GM19324 (cell line): ENCODE results near the gene HNRNPA1L2.
"Not testable (repeated sequence)": the region's sequence is repeated elsewhere in the genome, so short reads cannot be mapped to it uniquely, and the experiment has no call there.

Experiments used
- ATAC-seq: cut with Tn5 transposase; IDR thresholded peaks from one replicate; pipeline ENCODE4 v1.9.1; 2021; ENCODE audit warnings: mild to moderate bottlenecking, moderate library complexity; ENCODE audit not compliant: unreplicated experiment, low FRiP score

Gene HNRNPA1L2

DNA sequence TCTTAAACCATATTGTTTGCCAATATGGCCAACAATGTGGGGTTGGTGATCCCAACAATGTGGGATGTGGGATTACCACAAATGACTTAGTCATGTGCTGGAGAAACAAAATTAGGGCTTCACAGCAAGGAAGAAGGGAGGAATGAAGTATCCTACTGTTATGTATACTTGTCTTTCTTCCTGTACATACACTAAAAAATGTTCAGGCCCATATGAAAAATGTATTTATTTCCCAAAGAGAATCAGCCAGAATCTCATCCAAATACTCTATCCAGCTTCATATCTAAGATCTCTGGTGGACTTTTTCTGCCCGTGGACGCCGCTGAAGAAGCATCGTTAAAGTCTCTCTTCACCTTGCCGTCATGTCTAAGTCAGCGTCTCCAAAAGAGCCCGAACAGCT is at the start of gene HNRNPA1L2:
HNRNPA1L2 (plus strand) TSS at position 301 of the 400 bp plus-strand sequence; CDS start at position 363, 62 bp downstream.
- ATAC-seq = no peak

GRCh38 chr13:52593175-52593574 is 49.1 kb upstream of the HNRNPA1L2 start:
- ATAC-seq = not testable (repeated sequence)

DNA sequence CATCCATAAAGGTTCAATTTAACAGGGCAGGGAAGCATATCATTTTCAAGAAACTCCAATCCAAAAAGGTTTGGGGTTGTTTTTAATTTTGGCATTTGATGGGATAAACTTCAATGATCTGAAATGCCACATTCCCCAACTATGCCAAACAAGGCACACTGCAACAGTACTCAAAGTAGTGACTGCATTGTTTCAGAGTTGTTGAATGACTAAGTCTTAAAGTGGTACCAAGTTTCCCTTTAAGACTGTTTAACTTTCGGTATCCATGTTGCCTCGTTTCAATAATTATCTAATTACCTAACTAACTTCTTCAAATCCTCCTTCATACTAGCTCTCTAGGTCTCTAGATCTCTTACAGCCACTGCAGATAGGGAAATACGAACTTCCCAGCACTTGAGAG is 48.4 kb upstream of the HNRNPA1L2 start:
- not testable (repeated sequence) for ATAC-seq

DNA sequence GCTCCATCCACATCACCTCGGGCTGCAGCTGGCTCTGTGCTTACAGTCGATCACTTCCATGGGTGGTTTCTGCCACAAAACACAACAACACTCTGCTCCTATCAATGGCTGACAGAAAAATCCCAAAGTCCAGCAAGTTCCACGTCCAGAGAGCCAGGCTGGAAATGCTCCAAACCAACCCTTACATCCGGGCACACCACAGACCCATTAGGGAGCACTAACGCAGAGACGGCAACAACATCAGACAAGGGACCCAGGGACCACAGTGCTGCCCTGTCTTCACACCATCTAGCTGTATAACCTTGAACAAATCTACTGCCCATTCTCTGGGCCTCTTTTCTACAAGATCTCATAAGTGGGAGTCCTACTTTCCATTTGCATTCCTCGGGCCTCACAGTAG is 47.9 kb upstream of the HNRNPA1L2 start:
- ATAC-seq = not testable (repeated sequence)

GRCh38 chr13:52597676-52598075 is 44.6 kb upstream of the HNRNPA1L2 start:
- ATAC-seq = no peak

DNA sequence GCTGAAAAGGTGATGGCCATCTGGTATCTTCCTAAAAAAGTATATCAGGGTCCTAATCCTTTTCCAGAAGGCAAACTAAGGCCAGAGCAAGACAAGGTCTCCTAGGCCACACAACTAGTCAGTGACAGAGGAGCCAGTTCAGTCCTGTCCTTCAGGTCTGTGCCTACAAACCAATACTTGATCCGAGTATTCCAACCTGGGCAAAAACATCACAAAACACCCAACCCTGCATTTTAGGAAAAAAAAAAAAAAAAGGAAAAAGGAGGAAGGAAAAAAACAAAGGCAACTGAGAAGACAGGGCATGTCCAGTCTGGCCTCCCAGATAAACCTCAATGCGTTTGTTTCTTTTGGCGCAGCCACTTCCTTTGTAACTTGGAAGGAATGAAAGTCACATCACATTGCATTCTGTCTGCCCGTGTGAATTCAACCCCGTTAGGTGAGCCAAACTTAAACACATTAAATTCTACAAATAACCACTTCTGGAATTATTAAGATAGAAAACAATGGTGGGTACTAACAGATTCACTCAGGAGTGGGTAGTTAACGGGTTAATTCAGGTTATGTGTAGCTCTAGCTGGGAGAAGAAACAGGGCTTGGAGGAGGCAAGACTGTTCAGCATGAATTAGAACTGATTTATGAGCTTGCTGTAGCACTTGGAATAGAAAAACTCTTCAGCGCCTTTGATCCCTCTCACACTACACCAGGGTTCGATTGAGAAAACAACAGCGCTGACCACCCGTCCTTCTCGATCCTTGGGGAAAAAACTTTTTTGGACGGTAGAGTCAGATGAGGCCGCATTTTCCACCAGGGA is 43.0 kb upstream of the HNRNPA1L2 start:
- no peak for ATAC-seq

DNA sequence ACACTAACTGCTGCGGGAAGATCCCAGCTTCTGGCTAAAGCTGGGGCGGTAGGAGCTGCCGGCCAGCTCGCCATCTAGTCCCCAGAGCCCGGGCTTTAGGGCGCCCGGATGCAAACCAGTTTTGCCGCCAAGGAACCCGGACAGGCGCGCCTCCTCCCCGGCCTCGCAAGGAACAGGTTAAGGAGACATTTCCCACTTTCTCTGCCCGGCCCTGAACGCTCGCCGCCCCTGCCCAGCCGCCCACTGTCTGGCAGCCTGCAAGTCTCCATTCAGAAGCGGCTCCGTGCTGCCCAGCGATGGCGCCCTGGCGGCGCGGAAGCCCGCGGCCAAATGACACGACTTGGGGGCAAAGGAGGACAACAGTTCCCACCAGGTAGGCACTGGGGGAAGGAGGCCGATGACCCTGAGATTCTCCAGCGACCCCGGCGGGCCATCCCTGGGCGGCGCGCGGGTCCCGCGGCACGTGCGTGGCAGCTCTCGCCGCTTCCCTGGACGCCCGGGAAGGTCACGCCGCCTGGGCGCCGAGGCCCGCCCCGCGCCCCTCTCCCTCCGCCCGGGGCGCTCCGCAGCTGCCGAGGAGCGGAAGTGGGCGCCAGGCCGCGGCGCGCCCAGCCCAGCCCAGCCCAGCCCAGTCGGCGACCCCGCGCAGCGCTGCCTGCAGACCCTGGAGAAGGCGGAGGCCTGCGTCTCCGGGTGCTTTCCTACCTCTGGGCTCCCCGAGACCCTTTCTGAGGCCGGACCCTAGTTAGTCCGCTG is 42.2 kb upstream of the HNRNPA1L2 start:
- no peak for ATAC-seq

- no peak for ATAC-seq
Observed at GRCh38 chr13:52600666-52601065, 41.6 kb upstream of the HNRNPA1L2 start.

DNA sequence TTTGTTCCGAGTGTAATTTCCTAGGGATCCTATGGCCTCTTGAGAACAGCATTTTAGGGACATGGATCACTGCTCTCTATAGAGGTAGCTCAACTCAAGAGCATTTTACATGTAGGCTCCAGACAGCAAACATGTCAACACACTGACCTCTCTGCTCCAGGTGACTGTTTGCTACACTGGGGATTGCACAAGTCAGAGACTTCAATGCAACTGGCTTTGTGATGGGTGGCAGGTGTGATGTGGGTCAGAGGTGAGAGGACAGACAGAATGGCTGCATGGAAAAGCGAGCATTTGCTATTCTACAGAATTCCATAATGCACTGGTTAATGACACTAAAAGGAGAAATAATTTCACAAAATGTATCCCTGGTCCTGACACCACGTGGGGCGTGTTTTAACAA is 38.9 kb upstream of the HNRNPA1L2 start:
- not testable (repeated sequence) for ATAC-seq

DNA sequence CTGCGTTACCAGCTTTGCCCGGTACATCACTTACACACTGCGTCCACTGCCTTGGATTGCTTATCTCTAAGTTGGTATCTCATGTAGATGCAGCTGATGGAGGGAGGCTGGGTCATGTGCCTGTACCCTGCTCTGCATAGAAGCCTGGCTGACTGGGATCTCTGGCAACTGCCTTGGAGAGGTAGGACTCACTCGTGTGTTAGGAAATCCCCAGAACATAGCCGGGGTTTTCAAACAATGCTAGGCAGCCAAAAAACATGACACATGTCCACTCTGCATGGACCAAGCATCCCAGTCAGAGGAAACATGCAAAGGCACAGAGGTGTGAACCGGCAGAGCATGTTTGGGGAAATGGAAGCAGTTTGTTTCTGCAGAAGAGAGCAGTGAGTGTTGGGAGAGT is 36.1 kb upstream of the HNRNPA1L2 start:
- ATAC-seq = not testable (repeated sequence)

DNA sequence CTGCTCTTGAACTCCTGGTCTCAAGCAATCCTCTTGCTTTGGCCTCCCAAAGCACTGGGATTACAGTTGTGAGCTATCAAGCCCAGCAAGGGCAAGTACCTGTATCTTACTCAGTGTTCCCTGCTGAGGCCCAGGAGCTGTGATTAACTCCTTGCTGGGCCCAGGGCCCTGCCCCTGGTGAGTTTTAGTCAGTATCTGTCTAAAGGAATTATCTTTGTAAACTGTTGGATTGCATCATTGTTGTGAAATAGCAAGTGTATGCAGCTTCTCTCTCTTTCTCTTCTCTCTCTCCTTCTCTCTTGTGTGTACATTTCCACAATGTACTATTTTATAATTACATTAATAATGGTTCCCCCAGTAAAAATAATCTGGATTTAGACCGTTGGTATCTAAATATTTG is 35.4 kb upstream of the HNRNPA1L2 start:
- ATAC-seq = not testable (repeated sequence)

DNA sequence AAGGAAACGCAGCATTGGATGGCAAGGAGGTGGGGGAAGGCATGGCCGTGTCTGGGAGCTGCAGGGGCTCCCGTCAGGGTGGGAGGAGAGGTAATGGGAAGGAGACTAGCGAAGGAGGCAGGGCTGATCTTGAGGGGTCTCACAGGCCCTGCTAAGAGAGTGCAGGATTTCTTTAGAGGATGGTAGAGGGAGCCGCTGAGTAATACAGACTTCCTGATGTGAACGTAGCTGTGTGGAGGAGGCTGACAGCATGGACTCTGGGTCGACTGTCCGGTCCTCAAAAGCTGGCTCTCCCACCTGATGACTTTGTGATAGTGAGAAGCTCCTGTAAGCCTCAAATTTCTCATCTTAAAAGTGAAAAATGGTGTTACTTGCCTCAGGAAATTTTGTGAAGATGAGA is 34.0 kb upstream of the HNRNPA1L2 start:
- not testable (repeated sequence) for ATAC-seq

DNA sequence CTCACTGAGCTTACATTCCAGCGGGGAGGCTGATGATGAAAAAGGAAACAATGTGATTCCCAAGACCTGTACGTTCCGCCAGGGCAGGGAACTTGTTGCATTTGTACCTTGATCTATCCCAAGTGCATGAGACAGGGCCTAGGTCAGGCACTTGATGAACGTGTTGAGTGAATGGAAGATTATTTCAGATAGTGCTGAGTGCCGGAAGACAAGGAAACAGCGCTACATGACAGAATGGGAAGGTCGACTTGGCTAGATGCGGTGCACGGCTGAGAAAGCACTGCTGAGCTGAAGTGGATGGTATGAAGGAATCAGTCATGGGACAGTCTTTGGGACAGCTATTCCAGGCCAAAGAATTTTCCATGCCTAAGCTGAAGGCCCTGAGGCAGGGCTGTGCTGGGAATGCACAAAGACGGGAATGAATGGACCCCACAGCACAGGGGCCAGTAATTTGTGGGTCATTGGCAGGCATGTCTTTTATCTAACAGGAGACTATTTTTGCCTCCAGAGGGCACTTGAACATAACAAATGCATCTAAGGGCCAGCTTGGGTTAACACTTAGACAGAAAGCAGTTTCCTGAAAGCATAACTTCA is 33.1 kb upstream of the HNRNPA1L2 start:
- ATAC-seq = peak; percentile 68

DNA sequence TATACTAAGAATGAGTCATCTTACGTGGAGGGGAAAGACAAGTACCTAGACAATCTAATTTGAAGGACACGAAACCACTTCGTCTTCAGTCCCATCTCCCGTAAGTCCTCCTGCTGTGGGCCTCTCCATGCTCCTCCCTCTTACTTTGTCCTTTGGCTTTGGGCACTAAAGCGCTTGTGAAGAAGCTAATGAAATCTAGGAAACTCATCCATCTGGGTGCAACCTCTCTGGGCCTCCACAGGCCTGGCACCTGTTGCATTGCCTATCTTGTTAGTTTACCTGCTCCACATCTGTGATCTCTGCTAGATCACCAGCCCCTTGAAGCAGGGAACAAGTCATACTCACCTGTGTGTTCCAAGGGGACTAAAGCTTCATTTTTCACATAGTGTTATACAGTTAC is 32.1 kb upstream of the HNRNPA1L2 start:
- not testable (repeated sequence) for ATAC-seq

GRCh38 chr13:52615134-52615801 is 27.0 kb upstream of the HNRNPA1L2 start:
- no peak for ATAC-seq

GRCh38 chr13:52615812-52616211 is 26.4 kb upstream of the HNRNPA1L2 start:
- no peak for ATAC-seq

- ATAC-seq = peak; percentile 99
Observed at GRCh38 chr13:52617070-52618060, 24.9 kb upstream of the HNRNPA1L2 start.

GRCh38 chr13:52631083-52631690 is 11.0 kb upstream of the HNRNPA1L2 start:
- not testable (repeated sequence) for ATAC-seq
